Mesenchymal stem cell (in vitro differentiated cells and primary cell): ENCODE measurements around the gene GAK.

ENCODE experiments used
- DNase-seq: peaks from one replicate; pipeline ENCODE4 v3.0.0-alpha.2; 2013
- H2AFZ ChIP-seq: one replicate; pipeline ENCODE4 v1.6.1; 2013; ENCODE audit warnings: low read depth, mild to moderate bottlenecking, control low read depth, inconsistent platforms, low read length, moderate library complexity
- H2AK5ac ChIP-seq: 2 replicates; pipeline ENCODE4 v1.6.1; 2013; ENCODE audit warnings: low read length, moderate library complexity, mild to moderate bottlenecking, inconsistent platforms; ENCODE audit not compliant: severe bottlenecking
- H2BK120ac ChIP-seq: one replicate; pipeline ENCODE4 v1.6.1; 2013; ENCODE audit warnings: low read depth, mild to moderate bottlenecking, inconsistent platforms, low read length, moderate library complexity
- H2BK12ac ChIP-seq, 2 experiments: one replicate each; pipeline ENCODE4 v1.6.1; 2013; ENCODE audit warnings: inconsistent platforms in 2 of 2, low read length in 2 of 2, mild to moderate bottlenecking in 2 of 2, moderate library complexity in 2 of 2, control low read depth in 1 of 2
- H2BK15ac ChIP-seq: one replicate; pipeline ENCODE4 v1.6.1; 2013; ENCODE audit warnings: mild to moderate bottlenecking, low read depth, inconsistent platforms; ENCODE audit not compliant: poor library complexity, severe bottlenecking
- H2BK5ac ChIP-seq: 2 replicates; pipeline ENCODE4 v1.6.1; 2013; ENCODE audit warnings: low read depth, mild to moderate bottlenecking, low read length, control low read depth, inconsistent platforms; ENCODE audit not compliant: poor library complexity, severe bottlenecking
- H3K14ac ChIP-seq, 2 experiments: one replicate each; pipeline ENCODE4 v1.6.1; 2013; ENCODE audit warnings: inconsistent platforms in 2 of 2, low read length in 2 of 2, control low read depth in 1 of 2, mild to moderate bottlenecking in 1 of 2, moderate library complexity in 1 of 2
- H3K18ac ChIP-seq, 2 experiments: one replicate each; pipeline ENCODE4 v1.6.1; 2013; ENCODE audit warnings: inconsistent platforms in 2 of 2, low read length in 2 of 2, control low read depth in 1 of 2, low read depth in 1 of 2, mild to moderate bottlenecking in 1 of 2
- H3K23ac ChIP-seq, 2 experiments: one replicate each; pipeline ENCODE4 v1.6.1; 2013; ENCODE audit warnings: inconsistent platforms in 2 of 2, low read length in 2 of 2, mild to moderate bottlenecking in 2 of 2, moderate library complexity in 2 of 2, control low read depth in 1 of 2
- H3K27ac ChIP-seq: 2 replicates; pipeline ENCODE4 v1.5.1; 2013; ENCODE audit warnings: mild to moderate bottlenecking, moderate library complexity, low read length, control low read depth, inconsistent platforms; ENCODE audit not compliant: poor library complexity, severe bottlenecking
- H3K27me3 ChIP-seq, 2 experiments: 2 replicates each; pipeline versions ENCODE4 v1.6.1 to v1.7.0; 2013; ENCODE audit warnings: low read length in 2 of 2, mild to moderate bottlenecking in 2 of 2, moderate library complexity in 2 of 2, control low read depth in 1 of 2, inconsistent platforms in 1 of 2; ENCODE audit not compliant: control insufficient read depth in 1 of 2, insufficient read depth in 1 of 2
- H3K36me3 ChIP-seq, 2 experiments: 2 replicates each; pipeline versions ENCODE4 v1.6.1 to v1.7.0; 2013; ENCODE audit warnings: low read length in 2 of 2, control low read depth in 1 of 2, inconsistent platforms in 1 of 2, low read depth in 1 of 2, mild to moderate bottlenecking in 1 of 2; ENCODE audit not compliant: insufficient read depth in 2 of 2, control insufficient read depth in 1 of 2
- H3K4ac ChIP-seq, 2 experiments: one replicate each; pipeline ENCODE4 v1.6.1; 2013; ENCODE audit warnings: inconsistent platforms in 2 of 2, low read length in 2 of 2, mild to moderate bottlenecking in 2 of 2, moderate library complexity in 2 of 2, control low read depth in 1 of 2, low read depth in 1 of 2
- H3K4me1 ChIP-seq: 2 replicates; pipeline ENCODE4 v1.6.1; 2013; ENCODE audit warnings: low read depth, low read length, control low read depth; ENCODE audit not compliant: control insufficient read depth, insufficient read depth
- H3K4me2 ChIP-seq: 2 replicates; pipeline ENCODE4 v1.6.1; 2013; ENCODE audit warnings: low read length, mild to moderate bottlenecking, inconsistent platforms; ENCODE audit not compliant: poor library complexity, severe bottlenecking
- H3K4me3 ChIP-seq, 2 experiments: 2 replicates each; pipeline versions ENCODE4 v1.5.1 to v1.7.0; 2013; ENCODE audit warnings: low read length in 2 of 2, mild to moderate bottlenecking in 2 of 2, control low read depth in 1 of 2, low read depth in 1 of 2; ENCODE audit not compliant: insufficient read depth in 1 of 2
- H3K79me1 ChIP-seq: replicated peaks from 2 replicates; pipeline ENCODE4 v1.6.1; 2013; ENCODE audit warnings: mild to moderate bottlenecking, control low read depth, low read length, inconsistent platforms; ENCODE audit not compliant: poor library complexity, severe bottlenecking
- H3K9ac ChIP-seq: 2 replicates; pipeline ENCODE4 v1.7.0; 2013; ENCODE audit warnings: mild to moderate bottlenecking, low read length, moderate library complexity
- H3K9me3 ChIP-seq: 2 replicates; pipeline ENCODE4 v1.7.0; 2013; ENCODE audit warnings: mild to moderate bottlenecking, low read length; ENCODE audit not compliant: control insufficient read depth
- H4K8ac ChIP-seq: one replicate; pipeline ENCODE4 v1.6.1; 2013; ENCODE audit warnings: inconsistent platforms, mild to moderate bottlenecking, low read length, moderate library complexity
- H4K91ac ChIP-seq: one replicate; pipeline ENCODE4 v1.6.1; 2013; ENCODE audit warnings: mild to moderate bottlenecking, low read length, inconsistent platforms
- WGBS: methylation state at CpG from one replicate; pipeline ENCODE4 v1.1.7; 2013; ENCODE audit warnings: mixed read lengths; 5-methylcytosine and 5-hydroxymethylcytosine counted together

Gene GAK

GRCh38 chr4:903066-904046 is 28.8 kb downstream of the GAK start:
- peak overlapping the region in 1 of 2 experiments; percentile 48 for H3K14ac ChIP-seq
- H3K18ac ChIP-seq, result no peak overlapping the region
- no peaks in the 10 kb centered on the region for H3K27me3 ChIP-seq
- no peak overlapping the region for H3K4ac ChIP-seq
- H2AFZ ChIP-seq, result no peak overlapping the region
- H3K9me3 ChIP-seq, result no peaks in the 10 kb centered on the region
- H3K4me2 ChIP-seq, result no peak overlapping the region
- no peak overlapping the region for H2BK15ac ChIP-seq
- no peak overlapping the region for H4K8ac ChIP-seq
- no peak overlapping the region for H3K9ac ChIP-seq
- no peak overlapping the region for H3K27ac ChIP-seq
- H3K79me1 ChIP-seq, result peaks cover 63% of the 10 kb centered on the region
- no peak overlapping the region for H3K4me3 ChIP-seq
- no peak overlapping the region for H2AK5ac ChIP-seq
- peaks cover 23 to 80% of the 10 kb centered on the region in 2 experiments for H3K36me3 ChIP-seq
- DNase-seq, result no peak
- no peak overlapping the region for H4K91ac ChIP-seq
- H2BK5ac ChIP-seq, result no peak overlapping the region
- H2BK12ac ChIP-seq, result no peak overlapping the region
- peak overlapping the region in 1 of 2 experiments; percentile 15 for H3K23ac ChIP-seq
- H2BK120ac ChIP-seq, result no peak overlapping the region
- 94% methylated on average over 42 of the region's 42 CpGs for WGBS
- H3K4me1 ChIP-seq, result peaks cover 9% of the 10 kb centered on the region

- DNase-seq, result no peak
- H3K79me1 ChIP-seq, result peaks cover 63% of the 10 kb centered on the region
- no peak overlapping the region for H3K27ac ChIP-seq
- H3K4ac ChIP-seq, result peak overlapping the region in 1 of 2 experiments; percentile 24
- H3K18ac ChIP-seq, result no peak overlapping the region
- H3K9ac ChIP-seq, result no peak overlapping the region
- no peak overlapping the region for H3K4me2 ChIP-seq
- no peak overlapping the region for H2BK120ac ChIP-seq
- no peak overlapping the region for H2BK12ac ChIP-seq
- 97% methylated on average over 28 of the region's 28 CpGs for WGBS
- H3K4me3 ChIP-seq, result peak overlapping the region in 1 of 2 experiments; percentile 15
- H3K36me3 ChIP-seq, result peaks cover 30 to 80% of the 10 kb centered on the region in 2 experiments
- H3K9me3 ChIP-seq, result no peaks in the 10 kb centered on the region
- H3K27me3 ChIP-seq, result no peaks in the 10 kb centered on the region
- H2AK5ac ChIP-seq, result no peak overlapping the region
- H2BK15ac ChIP-seq, result no peak overlapping the region
- H4K8ac ChIP-seq, result no peak overlapping the region
- peaks cover 9% of the 10 kb centered on the region for H3K4me1 ChIP-seq
- H2AFZ ChIP-seq, result no peak overlapping the region
- H3K14ac ChIP-seq, result no peak overlapping the region
- H2BK5ac ChIP-seq, result no peak overlapping the region
- H3K23ac ChIP-seq, result no peak overlapping the region
- no peak overlapping the region for H4K91ac ChIP-seq
These were observed 30.8 kb downstream of the GAK start for GRCh38 chr4:901192-901910.

GRCh38 chr4:900721-901120 is 31.4 kb downstream of the GAK start:
- Histone ChIP-seq H3K14ac (no peak overlapping the region), H3K27ac (no peak overlapping the region), H3K27me3 (no peaks in the 10 kb centered on the region), H3K79me1 (peaks cover 62% of the 10 kb centered on the region), H3K23ac (no peak overlapping the region), H2BK120ac (no peak overlapping the region), H3K4me1 (peaks cover 9% of the 10 kb centered on the region), H2BK12ac (no peak overlapping the region), H2BK5ac (no peak overlapping the region), H3K4ac (no peak overlapping the region), H3K4me3 (no peak overlapping the region), H2AK5ac (no peak overlapping the region), H3K9ac (no peak overlapping the region), H2AFZ (no peak overlapping the region), H3K4me2 (no peak overlapping the region), H3K18ac (no peak overlapping the region), H4K8ac (no peak overlapping the region), H3K9me3 (no peaks in the 10 kb centered on the region), H3K36me3 (peaks cover 33 to 80% of the 10 kb centered on the region in 2 experiments), H4K91ac (no peak overlapping the region), H2BK15ac (no peak overlapping the region)
- WGBS, result over 99% methylated on average over 6 of the region's 6 CpGs
- no peak for DNase-seq

- Histone ChIP-seq H3K4me2 (no peak overlapping the region), H3K27ac (no peak overlapping the region), H3K27me3 (no peaks in the 10 kb centered on the region), H3K23ac (no peak overlapping the region), H2BK120ac (no peak overlapping the region), H3K4me1 (peaks cover 9% of the 10 kb centered on the region), H3K36me3 (peaks cover 39 to 81% of the 10 kb centered on the region in 2 experiments), H2BK12ac (no peak overlapping the region), H2BK5ac (no peak overlapping the region), H2BK15ac (no peak overlapping the region), H4K8ac (no peak overlapping the region), H3K14ac (no peak overlapping the region), H3K4ac (no peak overlapping the region), H3K9ac (no peak overlapping the region), H2AFZ (no peak overlapping the region), H3K9me3 (no peaks in the 10 kb centered on the region), H2AK5ac (no peak overlapping the region), H3K79me1 (peaks cover 61% of the 10 kb centered on the region), H3K4me3 (no peak overlapping the region), H4K91ac (no peak overlapping the region), H3K18ac (no peak overlapping the region)
- WGBS, result 97% methylated on average over 26 of the region's 26 CpGs
- no peak for DNase-seq
These were observed 32.0 kb downstream of the GAK start for GRCh38 chr4:900073-900472.
